ENCODE results near the gene HSFX2.
"Not testable (repeated sequence)": the region's sequence is repeated elsewhere in the genome, so short reads cannot be mapped to it uniquely, and the experiment has no call there.

Gene HSFX2

GRCh38 chrX:149587359-149587758 lies 7.8 kb downstream of the HSFX2 start, which contains the start of gene MAGEA9B:
TSS of gene MAGEA9B (minus strand) at chrX:149587459. CDS start at chrX:149583179, 4,280 bp downstream.
- DNase-seq (ENCODE audit: low read depth), result not testable (repeated sequence)

DNA sequence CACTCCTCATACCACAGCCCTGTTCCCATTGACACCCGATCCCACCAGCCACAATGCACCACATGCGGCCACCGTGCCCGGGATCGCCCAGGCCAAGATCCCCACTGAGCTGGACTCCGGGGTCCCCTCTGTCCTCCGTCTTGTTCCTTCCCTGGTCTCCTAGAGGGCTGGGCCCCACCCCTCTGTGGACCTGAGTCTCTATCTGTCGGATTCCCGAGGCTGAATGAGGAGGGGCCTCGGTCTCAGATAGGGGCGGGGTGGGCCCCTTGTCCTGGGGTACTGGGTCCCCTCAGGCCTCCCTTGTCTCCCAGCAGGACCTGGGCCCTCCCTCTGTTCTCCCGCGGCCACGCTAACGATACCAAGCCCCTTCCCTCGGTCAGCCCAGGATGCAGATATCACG lies 9.5 kb downstream of the HSFX2 start:
- DNase-seq (ENCODE audit: low read depth), result not testable (repeated sequence)

DNA sequence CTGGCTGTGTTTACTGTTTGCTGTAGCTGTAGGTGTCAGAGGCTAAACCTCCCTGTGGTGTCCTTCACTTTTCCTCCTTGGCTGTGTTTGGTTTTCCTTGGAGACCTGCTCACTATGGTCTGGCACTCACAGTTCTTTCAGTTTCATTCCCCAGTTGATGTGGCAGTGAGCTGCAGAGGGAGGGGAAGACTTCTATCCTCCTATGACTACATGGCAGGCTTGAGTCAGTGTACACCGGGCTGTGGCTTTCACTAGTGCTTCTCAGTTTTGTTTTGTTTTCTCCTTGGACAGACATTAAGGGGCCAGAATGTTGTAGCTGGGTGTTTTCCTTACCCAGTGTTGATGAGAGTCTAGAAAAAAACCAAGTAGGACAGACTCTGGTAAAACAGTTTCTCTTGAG lies 21.7 kb downstream of the HSFX2 start:
- DNase-seq (ENCODE audit: low read depth), result not testable (repeated sequence)

DNA sequence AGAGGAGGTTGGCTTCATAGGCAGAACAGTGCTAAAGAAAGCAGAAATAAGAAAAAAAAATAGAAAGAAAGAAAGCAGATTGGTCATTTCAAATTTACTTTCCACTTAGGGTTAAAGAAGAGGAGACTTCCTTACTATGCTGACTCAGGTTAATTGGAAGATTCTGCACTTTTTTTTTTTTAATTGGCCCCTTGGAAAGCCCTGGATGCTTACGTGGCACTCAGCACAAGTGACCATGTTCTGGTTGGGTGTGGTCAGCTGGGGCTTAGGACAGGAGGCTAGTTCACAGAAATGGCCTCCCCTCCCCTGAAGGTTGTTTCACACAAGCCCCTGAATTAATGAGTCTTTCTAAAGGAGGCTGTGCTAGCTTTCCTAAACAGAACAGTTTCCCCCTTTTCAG lies 22.4 kb downstream of the HSFX2 start:
- DNase-seq (ENCODE audit: low read depth), result no peak

- no peak for DNase-seq (ENCODE audit: low read depth)
Measured at GRCh38 chrX:149571770-149572169, 23.3 kb downstream of the HSFX2 start.

DNA sequence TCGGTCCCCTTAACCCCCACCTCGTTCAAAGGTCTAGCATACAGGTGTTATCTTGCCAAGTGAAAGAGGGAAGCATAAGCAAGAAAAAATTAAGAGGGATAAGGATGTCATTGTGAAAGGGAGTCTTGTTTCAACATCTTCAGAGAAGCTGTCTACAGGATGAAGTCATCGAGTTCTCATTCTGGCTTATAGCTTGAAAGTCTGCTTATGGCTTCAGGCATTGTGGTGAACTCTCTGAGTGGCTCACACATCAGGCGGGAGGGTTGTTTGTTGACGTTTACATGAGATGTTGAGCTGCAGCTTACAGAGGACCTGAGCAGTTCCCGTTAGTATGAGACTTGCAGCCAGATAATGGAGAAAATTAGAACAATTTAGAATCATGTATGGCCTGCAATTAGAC lies 24.4 kb downstream of the HSFX2 start:
- DNase-seq (ENCODE audit: low read depth), result peak; percentile 66

DNA sequence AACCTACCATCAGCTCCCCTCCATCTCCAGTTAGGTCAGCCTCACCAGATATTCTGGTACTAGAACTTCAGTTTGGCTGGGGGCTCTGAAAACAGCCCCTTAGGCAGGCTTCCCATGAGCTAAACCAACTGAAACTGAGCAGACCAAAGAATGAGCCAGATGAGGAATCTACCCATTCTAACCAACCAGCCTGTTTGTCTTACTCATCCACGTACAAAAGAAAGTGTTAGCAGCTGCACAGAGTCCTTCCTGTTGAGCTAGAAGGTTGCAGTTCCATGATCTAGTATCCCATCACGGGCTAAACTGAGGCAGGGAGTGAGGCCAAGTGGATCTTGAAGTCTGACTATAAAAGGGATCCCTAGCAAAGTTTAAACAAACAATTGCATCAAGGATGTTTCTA lies 25.3 kb downstream of the HSFX2 start:
- no peak for DNase-seq (ENCODE audit: low read depth)

GRCh38 chrX:149568701-149569296 lies 26.3 kb downstream of the HSFX2 start:
- no peak for DNase-seq (ENCODE audit: low read depth)

DNA sequence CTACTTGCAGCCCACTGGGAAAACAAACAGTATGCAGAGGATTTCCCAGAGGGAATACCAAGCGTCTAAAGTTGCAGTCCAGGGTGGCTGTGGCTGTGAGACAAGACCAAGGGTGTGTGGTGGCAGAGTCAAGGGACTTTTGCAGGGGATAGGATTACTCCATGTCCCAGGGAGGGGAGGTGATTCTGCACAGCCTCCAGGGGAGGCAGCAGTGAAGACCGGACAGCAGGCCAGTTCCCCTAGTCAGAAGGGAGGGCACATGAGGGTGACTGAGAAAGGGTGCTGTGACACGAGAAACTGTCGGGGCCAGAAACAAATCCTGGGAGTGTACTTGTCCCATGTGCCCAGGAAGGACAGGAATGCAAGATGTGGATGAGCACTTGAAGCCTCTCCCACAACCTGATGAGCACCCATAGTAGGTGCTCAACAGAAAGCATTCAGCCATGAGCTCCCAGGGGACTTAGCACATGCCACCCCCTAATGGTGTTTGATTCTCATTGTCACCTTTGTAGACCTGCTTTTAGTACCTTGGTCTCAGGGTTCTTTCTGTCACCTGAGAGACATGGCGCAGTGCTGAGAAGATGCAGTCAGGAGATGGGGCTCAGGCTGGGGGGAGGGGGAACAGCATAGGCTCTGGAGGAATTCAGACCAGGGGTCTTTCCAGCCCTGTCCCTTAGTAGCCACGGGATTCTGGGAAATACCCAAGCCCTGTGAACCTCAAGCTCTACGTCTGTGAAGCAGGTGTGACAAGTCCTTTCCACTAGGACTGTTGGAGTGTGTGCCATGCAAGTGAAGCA lies 27.3 kb downstream of the HSFX2 start:
- DNase-seq (ENCODE audit: low read depth), result no peak

- no peak for DNase-seq (ENCODE audit: low read depth)
Measured at GRCh38 chrX:149563359-149563758, 31.8 kb downstream of the HSFX2 start.

GRCh38 chrX:149555251-149555650 lies 39.9 kb downstream of the HSFX2 start:
- DNase-seq (ENCODE audit: low read depth), result not testable (repeated sequence)

GRCh38 chrX:149551939-149552248 lies 43.2 kb downstream of the HSFX2 start:
- DNase-seq (ENCODE audit: low read depth), result not testable (repeated sequence)

- DNase-seq (ENCODE audit: low read depth), result not testable (repeated sequence)
Measured at GRCh38 chrX:149551245-149551938, 43.7 kb downstream of the HSFX2 start.

GRCh38 chrX:149550454-149550853 lies 44.7 kb downstream of the HSFX2 start:
- DNase-seq (ENCODE audit: low read depth), result not testable (repeated sequence)

DNA sequence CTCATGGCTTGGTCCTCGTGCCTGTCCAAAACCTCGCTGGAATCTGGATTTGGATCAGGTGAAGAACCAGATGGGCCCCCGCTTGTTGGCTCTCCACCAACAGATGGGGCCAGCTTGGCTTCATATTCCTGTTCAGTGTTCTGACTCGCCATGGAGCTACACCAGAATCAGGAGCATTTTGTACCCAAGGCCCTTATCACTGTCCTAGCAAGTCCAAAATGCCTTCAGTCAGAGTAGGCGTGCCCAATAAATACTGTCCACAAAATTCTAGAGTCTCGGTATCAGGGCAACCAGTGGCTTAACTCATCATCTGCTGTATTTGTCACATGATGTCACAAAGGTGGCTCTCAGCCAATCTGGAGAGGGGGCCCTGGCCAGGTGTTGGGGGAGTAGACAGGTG lies 45.4 kb downstream of the HSFX2 start, which contains the start of gene HSFX3:
Gene HSFX3 (minus strand): TSS at position 224 of the 400 bp plus-strand sequence. CDS start 72 bp downstream, at position 152.
- DNase-seq (ENCODE audit: low read depth), result not testable (repeated sequence)

- not testable (repeated sequence) for DNase-seq (ENCODE audit: low read depth)
Measured at GRCh38 chrX:149547782-149548181, 47.3 kb downstream of the HSFX2 start.

- DNase-seq (ENCODE audit: low read depth), result not testable (repeated sequence)
Measured at GRCh38 chrX:149546962-149547361, 48.2 kb downstream of the HSFX2 start.

DNA sequence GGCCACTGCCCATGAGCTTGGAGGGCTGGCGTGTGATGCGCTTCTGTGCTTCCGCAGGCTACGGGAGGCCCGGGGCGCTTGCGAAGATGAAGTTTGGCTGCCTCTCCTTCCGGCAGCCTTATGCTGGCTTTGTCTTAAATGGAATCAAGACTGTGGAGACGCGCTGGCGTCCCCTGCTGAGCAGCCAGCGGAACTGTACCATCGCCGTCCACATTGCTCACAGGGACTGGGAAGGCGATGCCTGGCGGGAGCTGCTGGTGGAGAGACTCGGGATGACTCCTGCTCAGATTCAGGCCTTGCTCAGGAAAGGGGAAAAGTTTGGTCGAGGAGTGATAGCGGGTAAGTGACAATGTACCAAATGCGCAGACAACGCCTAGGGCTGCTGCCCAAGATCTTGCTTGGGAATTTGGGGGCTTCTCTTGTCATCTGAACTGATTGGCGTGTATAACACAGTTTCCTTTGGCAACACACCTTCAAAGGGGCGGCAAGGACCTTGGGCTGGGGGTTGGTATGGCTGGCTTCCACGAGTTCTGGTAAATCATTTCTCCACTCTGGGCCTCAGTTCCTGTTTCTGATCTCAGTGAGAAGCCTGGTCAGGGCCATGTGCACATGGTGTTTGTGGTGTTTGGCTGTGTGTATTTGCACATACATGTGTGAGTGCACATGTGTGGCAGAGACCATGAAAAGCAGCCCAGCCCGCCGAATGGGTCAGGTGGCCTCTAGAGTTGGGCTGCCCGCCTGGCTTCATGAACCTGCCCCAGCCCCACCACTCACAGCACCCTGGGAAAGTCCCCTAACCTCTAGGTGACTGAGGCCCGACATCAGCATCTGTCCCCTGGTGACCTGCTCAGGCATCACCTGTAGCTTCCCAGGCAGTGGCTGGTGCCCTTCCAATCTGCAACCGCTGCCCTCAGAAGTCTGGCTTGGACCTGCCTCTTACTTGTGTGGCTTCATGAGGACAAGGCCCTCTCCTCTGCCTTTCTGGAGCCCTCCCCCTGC lies 49.3 kb downstream of the HSFX2 start:
- DNase-seq (ENCODE audit: low read depth), result peak; percentile 33

All from ELR (cell line).